Left lung (tissue), 10 donors: ENCODE data around the gene NHLRC2. TPM values are rescaled to one million over a fixed set of nuclear protein-coding genes. Genes with fewer than 3 reads are reported as not detected.

ENCODE experiments used
- ATAC-seq: fragments of 200-7000 bp; cut with Tn5 transposase; one replicate; pipeline ENCODE4 v1.9.1; 2020; ENCODE audit warnings: moderate library complexity
- DNase-seq, 4 donors: peaks; one replicate each; pipeline ENCODE4 v3.0.0-alpha.2; 2013 to 2020
- H3K27ac ChIP-seq, 2 donors: fragments of 200-600 bp; sonication (generic) in 1 of 2; one replicate each; pipeline versions ENCODE4 v1.5.0 to v1.8.0; 2020 to 2021
- H3K27me3 ChIP-seq, 2 donors: fragments of 200-600 bp; sonication (generic) in 1 of 2; one replicate each; pipeline versions ENCODE4 v1.5.0 to v1.8.0; 2020 to 2021
- H3K36me3 ChIP-seq, 2 donors: fragments of 200-600 bp; sonication (generic) in 1 of 2; one replicate each; pipeline versions ENCODE4 v1.5.0 to v1.8.0; 2020 to 2021
- H3K4me1 ChIP-seq, 2 donors: fragments of 200-600 bp; one replicate each; pipeline ENCODE4 v1.8.0; 2021
- H3K4me3 ChIP-seq, 2 donors: fragments of 200-600 bp; sonication (generic) in 1 of 2; one replicate each; pipeline versions ENCODE4 v1.5.0 to v1.8.0; 2020 to 2021; ENCODE audit warnings: mild to moderate bottlenecking in 1 of 2
- H3K9me3 ChIP-seq, 2 donors: fragments of 200-600 bp; sonication (generic) in 1 of 2; one replicate each; pipeline versions ENCODE4 v1.5.0 to v1.8.0; 2020 to 2021
- intact Hi-C, 2 donors: fragments of 100-400 bp; cut with DNase I; formaldehyde crosslinking; loops; one replicate each; pipeline versions ENCODE4 v1.11.2 to v1.14.2; 2022
- polyA plus RNA-seq, 6 donors: library from polyadenylated mRNA; unstranded; fragments of 120-200 nt; gene quantifications; one replicate each; pipeline ENCODE4 v1.2.1, GENCODE V29; 2013; ENCODE audit not compliant: insufficient read length in 6 of 6
- total RNA-seq, 2 donors: library from RNA; stranded (reverse); fragmentation: NEBNext Ultra II Directional; extraction: Animal tissue kit (Norgen Biotek cat#: 25700); gene quantifications; one replicate each; pipeline ENCODE4 v1.2.1, GENCODE V29; 2021
- TF ChIP-seq, protein P1 (sequence below), 2 donors: fragments of 200-600 bp; sonication (generic) in 1 of 2; IDR thresholded peaks; one replicate each; pipeline versions ENCODE4 v1.5.0 to v1.8.0; 2021; ENCODE audit warnings: antibody characterized with exemption in 2 of 2
- donor health status: DM: no; HTN: yes; CAD: no.
- donor health status: DM: no; HTN: no; CAD: no.

Gene NHLRC2
- total and polyA plus RNA-seq, 8 donors, result 22.0 to 48.2 (median 26.6) TPM

DNA sequence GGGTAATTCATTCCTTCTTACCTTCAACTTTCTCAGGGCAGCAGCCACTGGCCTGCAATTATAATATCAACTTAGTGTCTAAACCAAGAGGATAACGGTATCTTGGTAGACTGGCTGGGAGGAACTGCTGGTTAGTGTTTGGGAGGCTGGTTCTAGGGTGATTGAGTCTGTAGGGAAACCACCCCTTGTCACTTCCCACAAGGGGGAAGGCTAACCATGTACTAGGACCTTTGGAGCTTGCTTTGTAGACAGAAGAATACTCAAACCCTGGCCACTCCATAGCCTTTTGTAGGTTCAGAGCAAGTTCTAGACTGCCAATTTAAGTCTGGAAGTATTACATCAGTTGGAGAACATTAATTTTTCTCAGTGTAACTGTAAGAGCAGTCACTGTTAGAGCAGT is 51.3 kb downstream of the NHLRC2 start:
- DNase-seq (no peak), ATAC-seq (peak; percentile 35)
- TF ChIP-seq, protein P1, sequence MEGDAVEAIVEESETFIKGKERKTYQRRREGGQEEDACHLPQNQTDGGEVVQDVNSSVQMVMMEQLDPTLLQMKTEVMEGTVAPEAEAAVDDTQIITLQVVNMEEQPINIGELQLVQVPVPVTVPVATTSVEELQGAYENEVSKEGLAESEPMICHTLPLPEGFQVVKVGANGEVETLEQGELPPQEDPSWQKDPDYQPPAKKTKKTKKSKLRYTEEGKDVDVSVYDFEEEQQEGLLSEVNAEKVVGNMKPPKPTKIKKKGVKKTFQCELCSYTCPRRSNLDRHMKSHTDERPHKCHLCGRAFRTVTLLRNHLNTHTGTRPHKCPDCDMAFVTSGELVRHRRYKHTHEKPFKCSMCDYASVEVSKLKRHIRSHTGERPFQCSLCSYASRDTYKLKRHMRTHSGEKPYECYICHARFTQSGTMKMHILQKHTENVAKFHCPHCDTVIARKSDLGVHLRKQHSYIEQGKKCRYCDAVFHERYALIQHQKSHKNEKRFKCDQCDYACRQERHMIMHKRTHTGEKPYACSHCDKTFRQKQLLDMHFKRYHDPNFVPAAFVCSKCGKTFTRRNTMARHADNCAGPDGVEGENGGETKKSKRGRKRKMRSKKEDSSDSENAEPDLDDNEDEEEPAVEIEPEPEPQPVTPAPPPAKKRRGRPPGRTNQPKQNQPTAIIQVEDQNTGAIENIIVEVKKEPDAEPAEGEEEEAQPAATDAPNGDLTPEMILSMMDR (IDR thresholded peaks at IDR 0.05), result no peak
- no peaks in the 10 kb centered on the region for H3K9me3 ChIP-seq
- intact Hi-C loops, result no loop called here
- peaks cover 0 to 82% of the 10 kb centered on the region in 2 donors for H3K36me3 ChIP-seq
- no peaks in the 10 kb centered on the region for H3K4me1 ChIP-seq
- H3K4me3 ChIP-seq, result no peak overlapping the region
- no peaks in the 10 kb centered on the region for H3K27me3 ChIP-seq
- no peak overlapping the region for H3K27ac ChIP-seq

DNA sequence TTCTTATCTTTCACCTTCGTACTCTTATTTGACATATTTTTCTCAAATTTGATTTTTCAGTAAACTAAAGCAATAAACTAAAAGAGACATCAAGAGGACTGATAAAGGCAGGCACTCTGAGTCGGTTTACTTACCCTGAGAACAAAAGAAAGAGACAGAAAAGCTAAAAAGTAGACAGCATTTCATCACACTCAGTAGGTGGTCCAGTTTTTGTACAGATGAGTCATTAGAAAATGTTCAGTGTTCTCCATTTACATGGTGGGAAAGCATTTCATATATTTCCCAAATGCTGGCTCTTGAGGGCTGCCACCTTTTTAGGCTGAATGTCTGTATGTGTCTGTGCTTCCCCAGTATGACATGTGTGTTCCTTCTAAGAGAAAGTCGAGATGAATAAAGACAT is 52.7 kb downstream of the NHLRC2 start:
- H3K27ac ChIP-seq, result no peak overlapping the region
- H3K36me3 ChIP-seq, result peaks cover 0 to 71% of the 10 kb centered on the region in 2 donors
- H3K4me3 ChIP-seq, result no peak overlapping the region
- no peak for DNase-seq
- no peaks in the 10 kb centered on the region for H3K4me1 ChIP-seq
- ATAC-seq, result no peak
- no peaks in the 10 kb centered on the region for H3K9me3 ChIP-seq
- TF ChIP-seq, protein P1 (IDR thresholded peaks at IDR 0.05), result no peak
- intact Hi-C loops, result no loop called here
- no peaks in the 10 kb centered on the region for H3K27me3 ChIP-seq

DNA sequence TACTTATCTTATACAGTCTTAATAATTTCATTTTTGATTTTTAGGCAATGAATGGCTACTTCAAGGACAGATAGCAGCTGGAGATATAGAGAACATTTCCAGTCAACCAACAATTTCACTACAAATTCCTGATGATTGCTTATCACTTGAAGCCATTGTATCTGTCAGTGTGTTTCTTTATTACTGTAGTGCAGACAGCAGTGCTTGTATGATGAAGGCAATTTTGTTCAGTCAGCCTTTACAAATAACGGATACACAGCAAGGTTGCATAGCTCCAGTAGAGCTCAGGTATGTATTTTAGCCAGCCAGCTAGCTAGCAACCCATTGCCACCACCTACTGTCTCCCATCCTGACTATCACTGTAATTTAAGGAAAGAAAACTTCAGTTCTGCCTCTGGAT is 53.8 kb downstream of the NHLRC2 start:
- H3K27me3 ChIP-seq, result no peaks in the 10 kb centered on the region
- TF ChIP-seq, protein P1 (IDR thresholded peaks at IDR 0.05), result no peak
- no peak overlapping the region for H3K27ac ChIP-seq
- peaks cover 0 to 60% of the 10 kb centered on the region in 2 donors for H3K36me3 ChIP-seq
- DNase-seq, result no peak
- intact Hi-C loops, result no loop called here
- no peak for ATAC-seq
- no peaks in the 10 kb centered on the region for H3K9me3 ChIP-seq
- no peak overlapping the region for H3K4me3 ChIP-seq
- no peaks in the 10 kb centered on the region for H3K4me1 ChIP-seq

DNA sequence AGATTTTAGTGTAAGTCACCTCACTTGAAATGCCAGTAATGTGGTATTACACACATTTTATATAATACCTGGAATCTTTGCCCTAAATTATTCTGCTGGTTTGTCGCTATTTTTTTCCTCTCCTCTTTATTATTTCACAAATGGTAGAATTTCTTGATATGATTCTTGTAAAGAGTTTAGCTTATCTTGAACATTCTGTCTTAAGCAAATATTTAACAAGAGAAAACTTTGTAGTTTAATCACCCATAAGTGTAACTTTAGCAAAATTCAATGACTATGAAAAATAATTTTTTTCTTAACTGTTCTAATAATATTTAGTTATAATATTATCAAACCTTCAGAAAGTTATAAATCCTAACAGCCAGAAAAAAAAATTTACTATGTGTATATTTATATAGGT is 56.7 kb downstream of the NHLRC2 start:
- peaks cover 0 to 4% of the 10 kb centered on the region in 2 donors for H3K4me1 ChIP-seq
- DNase-seq, result no peak
- H3K27me3 ChIP-seq, result no peaks in the 10 kb centered on the region
- TF ChIP-seq, protein P1 (IDR thresholded peaks at IDR 0.05), result no peak
- ATAC-seq, result no peak
- no peaks in the 10 kb centered on the region for H3K9me3 ChIP-seq
- intact Hi-C loops, result no loop called here
- H3K27ac ChIP-seq, result no peak overlapping the region
- H3K4me3 ChIP-seq, result no peak overlapping the region
- peaks cover 0 to 37% of the 10 kb centered on the region in 2 donors for H3K36me3 ChIP-seq

DNA sequence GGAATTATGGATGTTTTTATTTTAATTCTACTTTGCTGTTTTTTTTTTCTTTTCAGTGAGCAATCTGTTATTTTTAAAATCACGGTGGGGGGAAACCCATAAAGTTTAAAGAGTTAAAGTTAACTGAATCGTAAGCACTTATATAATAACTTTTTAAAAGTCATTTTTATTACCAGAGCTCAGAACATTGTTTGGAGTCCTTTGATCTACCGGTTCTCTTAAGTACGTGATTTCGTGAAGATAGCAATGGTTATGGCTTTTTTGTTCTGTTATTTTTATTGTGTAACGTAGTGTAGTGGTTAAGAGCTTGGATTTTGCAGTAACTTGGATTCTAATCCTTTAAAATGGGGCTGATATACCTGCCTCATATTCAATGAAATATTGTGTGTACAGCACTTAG is 57.4 kb downstream of the NHLRC2 start:
- DNase-seq (no peak), ATAC-seq (peak; percentile 25)
- H3K4me3 ChIP-seq, result no peak overlapping the region
- peaks cover 0 to 4% of the 10 kb centered on the region in 2 donors for H3K4me1 ChIP-seq
- TF ChIP-seq, protein P1 (IDR thresholded peaks at IDR 0.05), result no peak
- H3K36me3 ChIP-seq, result peaks cover 0 to 30% of the 10 kb centered on the region in 2 donors
- no peaks in the 10 kb centered on the region for H3K9me3 ChIP-seq
- intact Hi-C loops, result no loop called here
- peak overlapping the region; percentile 21 to 40 for H3K27ac ChIP-seq
- H3K27me3 ChIP-seq, result no peaks in the 10 kb centered on the region
